Measurements from ENCODE around the gene PLPP1. TPM values are rescaled to one million over a fixed set of nuclear protein-coding genes. Genes with fewer than 3 reads are reported as not detected.

PLPP1 gene
- total RNA-seq, 2 donors from 2014 or later = 53.0 to 85.7 TPM

- H3K4me1 ChIP-seq = no peaks in the 10 kb centered on the region
- H3K27me3 ChIP-seq = no peaks in the 10 kb centered on the region
- no peak for TF ChIP-seq CTCF (IDR thresholded peaks at IDR 0.05)
- H3K27ac ChIP-seq = no peak overlapping the region
- H3K36me3 ChIP-seq = no peaks in the 10 kb centered on the region
- H3K9ac ChIP-seq (ENCODE audit: low read depth in 2 of 2, low read length in 2 of 2) = no peak overlapping the region
- intact Hi-C loops (cut with DNase I) = no loop called here
- no peak overlapping the region for H3K4me3 ChIP-seq
- H3K9me3 ChIP-seq = no peaks in the 10 kb centered on the region
- no peak for DNase-seq
Measured at GRCh38 chr5:55415071-55415470, 119.7 kb downstream of the PLPP1 start.

GRCh38 chr5:55413644-55414043 lies 121.1 kb downstream of the PLPP1 start:
- no peak overlapping the region for H3K9ac ChIP-seq (ENCODE audit: low read depth in 2 of 2, low read length in 2 of 2)
- H3K4me1 ChIP-seq = no peaks in the 10 kb centered on the region
- no peak for DNase-seq
- no peaks in the 10 kb centered on the region for H3K9me3 ChIP-seq
- intact Hi-C loops (cut with DNase I) = no loop called here
- no peak overlapping the region for H3K27ac ChIP-seq
- H3K36me3 ChIP-seq = no peaks in the 10 kb centered on the region
- no peak for TF ChIP-seq CTCF (IDR thresholded peaks at IDR 0.05)
- no peak overlapping the region for H3K4me3 ChIP-seq
- H3K27me3 ChIP-seq = no peaks in the 10 kb centered on the region

DNA sequence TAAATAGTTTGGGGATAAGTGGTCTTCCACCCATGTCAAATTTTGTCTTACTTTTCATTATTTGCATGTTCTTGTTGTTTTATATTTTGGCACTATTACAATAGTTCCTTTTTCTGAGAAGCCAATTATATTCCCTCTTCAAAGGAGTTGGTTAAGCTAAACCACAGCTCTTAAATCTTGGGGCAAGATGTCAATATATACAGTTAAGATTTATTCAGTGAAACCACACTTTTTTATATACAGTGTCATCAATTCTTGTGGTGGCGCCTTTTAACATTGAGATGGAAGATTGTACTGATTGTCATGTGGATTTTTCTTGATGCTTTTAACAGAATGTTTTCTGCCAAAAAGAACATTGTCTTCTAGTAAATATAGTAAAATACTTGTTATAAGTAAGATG lies 122.9 kb downstream of the PLPP1 start:
- Histone ChIP-seq H3K9ac (ENCODE audit: low read depth in 2 of 2, low read length in 2 of 2) (no peak overlapping the region), H3K27ac (no peak overlapping the region), H3K36me3 (no peaks in the 10 kb centered on the region), H3K4me3 (no peak overlapping the region), H3K9me3 (no peaks in the 10 kb centered on the region), H3K4me1 (no peaks in the 10 kb centered on the region), H3K27me3 (no peaks in the 10 kb centered on the region)
- intact Hi-C loops (cut with DNase I) = no loop called here
- TF ChIP-seq CTCF (IDR thresholded peaks at IDR 0.05) = no peak
- DNase-seq = no peak

DNA sequence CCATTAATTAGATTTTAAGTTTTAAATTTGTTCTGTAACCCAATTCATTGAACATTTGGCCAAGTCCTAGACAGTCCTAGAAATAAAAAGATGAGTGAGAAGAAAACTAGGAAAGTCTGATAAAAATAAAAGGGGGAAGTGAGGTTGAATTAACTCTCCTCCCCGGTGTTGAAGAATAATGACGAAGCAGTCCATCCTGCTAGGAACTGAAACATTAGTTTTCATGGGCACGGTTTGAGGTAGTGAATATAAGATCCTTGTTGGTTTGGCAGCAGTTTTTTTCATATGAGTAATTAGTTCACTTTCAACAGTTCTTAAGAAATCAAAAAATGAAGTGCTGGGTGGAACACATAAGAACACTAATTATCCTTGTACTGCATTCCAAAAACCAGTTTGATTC lies 123.9 kb downstream of the PLPP1 start:
- no peaks in the 10 kb centered on the region for H3K9me3 ChIP-seq
- H3K9ac ChIP-seq (ENCODE audit: low read depth in 2 of 2, low read length in 2 of 2) = no peak overlapping the region
- TF ChIP-seq CTCF (IDR thresholded peaks at IDR 0.05) = no peak

GRCh38 chr5:55409775-55410174 lies 125.0 kb downstream of the PLPP1 start:
- H3K36me3 ChIP-seq = no peaks in the 10 kb centered on the region
- no peak overlapping the region for H3K4me3 ChIP-seq
- DNase-seq = no peak
- intact Hi-C loops (cut with DNase I) = loop anchor here (10.0 kb wide), 1 partner anchor 135 kb away; no protein-coding TSS in a partner anchor
- H3K9me3 ChIP-seq = no peaks in the 10 kb centered on the region
- no peak overlapping the region for H3K27ac ChIP-seq
- H3K27me3 ChIP-seq = no peaks in the 10 kb centered on the region
- no peak overlapping the region for H3K9ac ChIP-seq (ENCODE audit: low read depth in 2 of 2, low read length in 2 of 2)
- TF ChIP-seq CTCF (IDR thresholded peaks at IDR 0.05) = no peak
- H3K4me1 ChIP-seq = no peaks in the 10 kb centered on the region

More for the DNA sequence above, 123.9 kb downstream of the PLPP1 start:
- no peaks in the 10 kb centered on the region for H3K4me1 ChIP-seq
- no peak for DNase-seq
- H3K4me3 ChIP-seq = no peak overlapping the region
- no peaks in the 10 kb centered on the region for H3K36me3 ChIP-seq
- no peak overlapping the region for H3K27ac ChIP-seq
- intact Hi-C loops (cut with DNase I) = no loop called here
- no peaks in the 10 kb centered on the region for H3K27me3 ChIP-seq
